ENCODE results near the gene GAS7. TPM values are rescaled to one million over a fixed set of nuclear protein-coding genes. Genes with fewer than 3 reads are reported as not detected.

Gene GAS7
- total and polyA plus RNA-seq, 9 of the 15 experiments (the other 6 are each of a cell fraction or from before 2014, with no cell fraction given): 0.11 to 0.33 TPM; not detected in 7

DNA sequence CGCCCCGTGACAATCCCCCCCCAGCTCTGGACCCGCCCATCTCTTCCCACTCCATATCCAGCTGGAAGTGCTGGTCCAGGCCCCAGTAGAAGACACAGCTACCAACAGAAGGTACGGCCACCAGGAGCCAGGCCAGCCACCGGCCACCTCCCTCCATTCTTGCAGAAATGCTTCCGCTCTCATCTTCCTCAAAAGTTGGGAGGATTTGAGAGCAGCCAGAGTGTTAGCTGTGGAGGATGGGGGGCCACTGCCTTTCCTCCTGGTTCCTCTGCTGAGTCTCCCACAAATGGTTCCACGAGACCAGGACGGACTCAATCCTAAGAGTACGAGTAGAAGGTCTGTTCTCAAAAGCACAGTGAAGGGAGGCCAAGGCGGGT is 78.3 kb downstream of the GAS7 start (continued):
- TF ChIP-seq CHCHD3 (CRISPR knock-in tag; IDR thresholded peaks at IDR 0.05) (no peak), HMG20A (CRISPR knock-in tag; conservative IDR thresholded peaks at IDR 0.05) (no peak), PML (IDR thresholded peaks at IDR 0.05; ENCODE audit: low read length) (no peak), CC2D1A (IDR thresholded peaks at IDR 0.05) (no peak), U2AF2 (optimal IDR thresholded peaks at IDR 0.05; ENCODE audit: low read depth, low read length) (no peak), TEAD4 (IDR thresholded peaks at IDR 0.05; ENCODE audit: low read length) (no peak), TEAD4 (CRISPR knock-in tag; IDR thresholded peaks at IDR 0.05; ENCODE audit: borderline replicate concordance) (no peak), MECOM (CRISPR knock-in tag; IDR thresholded peaks at IDR 0.05) (no peak)

DNA sequence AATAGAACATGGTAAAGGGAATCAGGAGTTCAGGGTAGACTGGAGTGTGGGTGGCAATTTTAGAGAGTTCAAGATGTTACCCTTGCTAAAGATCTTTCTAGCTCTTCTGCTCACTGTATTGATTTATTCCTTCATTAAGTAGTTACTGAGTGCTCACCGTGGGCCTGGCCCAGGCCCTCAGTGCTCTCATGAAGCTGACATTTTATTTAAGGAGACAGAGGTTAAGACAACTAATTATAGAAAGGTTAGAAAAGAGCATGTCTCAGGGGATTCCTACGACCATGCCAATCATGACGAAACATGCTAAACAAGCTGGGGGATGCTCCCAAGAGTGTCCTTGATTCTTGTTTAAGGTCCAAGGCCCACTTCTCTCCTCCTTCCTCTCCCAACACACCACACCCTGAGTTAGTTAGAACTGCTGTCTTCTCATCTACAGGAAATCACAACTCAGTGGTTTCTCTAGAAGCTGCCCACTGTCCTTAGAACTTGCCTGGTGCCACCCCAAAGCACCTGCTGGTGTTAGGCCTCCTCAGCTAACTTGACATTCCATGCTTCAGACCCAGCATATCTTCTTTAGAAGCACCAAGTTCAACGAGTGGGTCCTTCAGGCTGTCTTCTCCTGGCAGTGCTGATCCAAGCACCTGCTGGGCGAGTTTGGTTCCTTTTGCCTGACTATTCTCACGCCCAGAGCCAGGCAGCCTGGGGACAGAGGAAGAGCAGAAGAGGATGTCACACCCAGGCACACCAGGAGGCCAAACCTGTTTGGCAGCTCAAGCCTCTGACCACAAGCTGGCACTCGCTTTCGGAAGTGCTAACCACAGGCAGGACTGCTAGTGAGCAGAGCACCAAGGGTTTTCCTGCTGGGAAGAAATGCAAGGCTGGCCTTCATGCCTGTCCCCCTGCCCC is 79.0 kb downstream of the GAS7 start:
- H3K4me3 ChIP-seq: no peak overlapping the region
- H3K79me2 ChIP-seq (ENCODE audit: control insufficient read depth, insufficient read depth, low read length): no peaks in the 10 kb centered on the region
- H3K27me3 ChIP-seq (ENCODE audit: control insufficient read depth in 2 of 2, insufficient read depth in 2 of 2, low read length in 2 of 2): no peaks in the 10 kb centered on the region; a peak in 1 of 5 replicates
- H3K27ac ChIP-seq (ENCODE audit: extremely low read depth, low read depth, low read length): no peak overlapping the region
- no peak for FAIRE-seq
- no peaks in the 10 kb centered on the region for H3K9me1 ChIP-seq (ENCODE audit: control insufficient read depth, insufficient read depth, low read length)
- ChIA-PET POLR2A (no interaction called here), CTCF (ENCODE audit: low intra/inter-chr PET ratio) (no interaction called here)
- H3K36me3 ChIP-seq (ENCODE audit: control insufficient read depth, insufficient read depth, low read length): no peaks in the 10 kb centered on the region
- WGBS (ENCODE audit: insufficient coverage, low coverage, missing lambda C conversion rate): 3% methylated on average over 7 of the region's 8 CpGs
- no peak for DNase-seq (ENCODE audit: extremely low read depth in 1 of 4, low spot score in 3 of 4)
- no peaks in the 10 kb centered on the region for H4K20me1 ChIP-seq (replicated peaks; ENCODE audit: control insufficient read depth, insufficient read depth, low read length)
- no peaks in the 10 kb centered on the region for H3K4me1 ChIP-seq (replicated peaks in 1 of 2; ENCODE audit: control insufficient read depth in 2 of 2, insufficient read depth in 2 of 2, low read length in 2 of 2)
- no TSS peak for BruUV-seq (replicated peaks)
- intact Hi-C loops (cut with micrococcal nuclease) (no loop called here), in situ Hi-C loops (cut with MboI) (no loop called here)
- no peak overlapping the region for H3K4me2 ChIP-seq (ENCODE audit: insufficient read depth, low read length)
- TF ChIP-seq MXI1 (IDR thresholded peaks at IDR 0.05; ENCODE audit: low read depth, low read length): no peak
- TF ChIP-seq CEBPB (tag; IDR thresholded peaks at IDR 0.05): no peak
- TF ChIP-seq MCM3 (IDR thresholded peaks at IDR 0.05): no peak
- TF ChIP-seq, protein P1, sequence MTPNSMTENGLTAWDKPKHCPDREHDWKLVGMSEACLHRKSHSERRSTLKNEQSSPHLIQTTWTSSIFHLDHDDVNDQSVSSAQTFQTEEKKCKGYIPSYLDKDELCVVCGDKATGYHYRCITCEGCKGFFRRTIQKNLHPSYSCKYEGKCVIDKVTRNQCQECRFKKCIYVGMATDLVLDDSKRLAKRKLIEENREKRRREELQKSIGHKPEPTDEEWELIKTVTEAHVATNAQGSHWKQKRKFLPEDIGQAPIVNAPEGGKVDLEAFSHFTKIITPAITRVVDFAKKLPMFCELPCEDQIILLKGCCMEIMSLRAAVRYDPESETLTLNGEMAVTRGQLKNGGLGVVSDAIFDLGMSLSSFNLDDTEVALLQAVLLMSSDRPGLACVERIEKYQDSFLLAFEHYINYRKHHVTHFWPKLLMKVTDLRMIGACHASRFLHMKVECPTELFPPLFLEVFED (CRISPR knock-in tag; conservative IDR thresholded peaks at IDR 0.05): no peak
- no peak for TF ChIP-seq GABPB2 (CRISPR knock-in tag; conservative IDR thresholded peaks at IDR 0.05)
- no peak for TF ChIP-seq BCOR (IDR thresholded peaks at IDR 0.05)
- TF ChIP-seq ZNF41 (CRISPR knock-in tag; conservative IDR thresholded peaks at IDR 0.05): no peak
- TF ChIP-seq CSDE1 (IDR thresholded peaks at IDR 0.05): no peak
- TF ChIP-seq ZNF347 (CRISPR knock-in tag; IDR thresholded peaks at IDR 0.05; ENCODE audit: low read depth): no peak
- no peak for TF ChIP-seq POLR2B (IDR thresholded peaks at IDR 0.05; ENCODE audit: low read depth, partially characterized antibody)
- no peak for TF ChIP-seq ZNF778 (CRISPR knock-in tag; IDR thresholded peaks at IDR 0.05)
- TF ChIP-seq HDAC1 (IDR thresholded peaks at IDR 0.05): no peak
- no peaks in the 10 kb centered on the region for H3K9me3 ChIP-seq (replicated peaks; ENCODE audit: control insufficient read depth, insufficient read depth, low read depth, low read length)
- no peak overlapping the region for H2AFZ ChIP-seq (ENCODE audit: low read depth, low read length)
- no peak overlapping the region for H3K9ac ChIP-seq (ENCODE audit: insufficient read depth in 1 of 2, low read depth in 2 of 2, low read length in 2 of 2)
- no peak for ATAC-seq
